Gastrocnemius medialis (tissue), 4 donors: ENCODE results near the gene ESM1. TPM values are rescaled to one million over a fixed set of nuclear protein-coding genes. Genes with fewer than 3 reads are reported as not detected.

Experiments used
- ATAC-seq, 2 donors: fragments of 150-250 bp; one replicate each; pipeline ENCODE4 v1.9.1; 2016
- DNase-seq, 2 donors: peaks; one replicate each; pipeline ENCODE4 v3.0.0-alpha.2; 2019
- H3K27ac ChIP-seq, 4 donors: fragments of 200-600 bp; sonication (generic); 1 replicate in 1 of 4; 2 replicates in 3 of 4; pipeline ENCODE4 v1.5.1; 2016 to 2018; ENCODE audit warnings: mild to moderate bottlenecking in 2 of 4, moderate library complexity in 1 of 4
- H3K27me3 ChIP-seq, 3 donors: fragments of 200-600 bp; sonication (generic) in 2 of 3; 1 replicate in 1 of 3; 2 replicates in 2 of 3; pipeline versions ENCODE4 v1.5.1 to v1.6.0; 2016 to 2019; ENCODE audit warnings: mild to moderate bottlenecking in 1 of 3, moderate library complexity in 1 of 3
- H3K36me3 ChIP-seq, 2 donors: fragments of 200-600 bp; sonication (generic) in 1 of 2; one replicate each; pipeline ENCODE4 v1.5.1; 2017 to 2018
- H3K4me1 ChIP-seq, 2 donors: fragments of 200-600 bp; sonication (generic) in 1 of 2; one replicate each; pipeline ENCODE4 v1.5.1; 2016 to 2017; ENCODE audit warnings: mild to moderate bottlenecking in 2 of 2
- H3K4me3 ChIP-seq, 4 donors: fragments of 200-600 bp; sonication (generic) in 3 of 4; 1 replicate in 1 of 4; 2 replicates in 3 of 4; pipeline ENCODE4 v1.5.1; 2016 to 2019; ENCODE audit warnings: mild to moderate bottlenecking in 2 of 4
- H3K9me3 ChIP-seq, 3 donors: fragments of 200-600 bp; sonication (generic) in 2 of 3; 1 replicate in 1 of 3; 2 replicates in 2 of 3; pipeline ENCODE4 v1.5.1; 2016 to 2019
- POLR2A ChIP-seq, 2 donors: fragments of 450-650 bp; IDR thresholded peaks; one replicate each; pipeline ENCODE4 v1.6.1; 2017; ENCODE audit warnings: antibody characterized with exemption in 2 of 2, mild to moderate bottlenecking in 2 of 2, moderate library complexity in 2 of 2
- in situ Hi-C, 4 donors: fragments of 200-750 bp; cut with MboI; loops; one replicate each; pipeline versions ENCODE4 v1.15.0 to v1.8.0; 2017; ENCODE audit warnings: low sequenced_read_pairs in 4 of 4
- intact Hi-C: fragments of 100-400 bp; cut with DNase I; formaldehyde crosslinking; loops from one replicate; pipeline ENCODE4 v1.15.1; 2023; ENCODE audit warnings: low total_unique reads
- total RNA-seq, 4 donors: library from RNA; depleted of rRNA; stranded (reverse); fragments of >200 nt; gene quantifications; one replicate each; pipeline versions ENCODE4 v1.1.0 to v1.2.3, GENCODE V29; 2016
- TF ChIP-seq, protein P1 (sequence below), 5 experiments: fragments of 450-650 bp in 3 of 5; fragments of 200-600 bp in 2 of 5; sonication (generic) in 2 of 5; IDR thresholded peaks in 4 of 5; conservative IDR thresholded peaks in 1 of 5; 1 replicate in 4 of 5; 2 replicates in 1 of 5; pipeline ENCODE4 v1.5.1; 2016 to 2019; ENCODE audit warnings: antibody characterized with exemption in 5 of 5, mild to moderate bottlenecking in 3 of 5, moderate library complexity in 3 of 5

ESM1 gene
- total RNA-seq: under 1 TPM in 2 of 4 donors, not detected in 2; 0.12 to 0.46 TPM

DNA sequence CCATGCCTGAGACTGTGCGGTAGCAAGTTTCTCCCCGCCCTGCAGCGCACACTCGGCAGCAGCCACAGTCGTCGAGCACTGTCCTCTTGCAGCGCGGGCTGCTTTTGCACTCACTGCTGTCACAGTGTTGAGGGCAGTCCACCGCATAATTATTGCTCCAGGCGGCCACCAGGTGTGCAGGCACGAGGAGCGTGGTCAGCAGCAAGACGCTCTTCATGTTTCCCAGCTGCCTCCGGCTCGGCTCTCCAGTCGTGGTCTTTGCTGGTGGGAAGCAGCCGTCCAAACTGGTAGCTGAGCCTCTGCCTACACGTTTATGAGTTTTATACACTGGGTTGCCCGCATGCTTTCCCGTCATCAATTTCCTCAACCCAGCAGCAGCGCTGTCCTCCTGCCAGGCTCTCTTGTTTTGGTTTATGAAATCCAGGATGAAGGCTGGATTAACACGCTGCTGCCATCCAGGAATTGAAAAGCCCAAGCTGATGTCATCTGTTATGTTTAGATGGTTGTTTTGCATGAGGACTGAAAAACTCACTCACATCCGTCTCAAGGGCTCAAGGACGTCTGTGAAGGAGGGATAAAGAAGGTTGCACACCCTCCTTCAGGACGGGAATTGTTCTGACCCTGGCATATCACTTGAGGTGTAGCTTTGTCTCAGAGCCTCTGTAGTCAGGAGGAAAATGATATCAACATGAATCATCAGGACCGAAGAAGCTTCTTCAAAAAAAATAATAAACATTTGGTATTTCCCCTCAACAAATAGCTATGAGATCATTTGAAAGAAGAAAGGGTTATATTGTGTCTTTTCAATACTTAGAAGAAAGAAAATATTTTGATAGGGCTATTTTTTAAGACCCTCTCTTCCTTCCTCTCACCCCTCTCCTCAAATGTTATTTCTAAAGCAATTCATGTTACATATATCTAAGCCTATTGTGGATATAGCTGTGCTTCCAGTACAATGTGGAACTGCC lies at the start of gene ESM1:
ESM1 (minus strand) TSS at position 293 of the 968 bp plus-strand sequence; CDS start at position 217, 76 bp downstream.
- Histone ChIP-seq H3K4me1 (no peaks in the 10 kb centered on the region), H3K4me3 (no peak within 1 kb of the TSS), H3K9me3 (no peaks in the 10 kb centered on the region), H3K27me3 (peaks cover 0 to 5% (median 0%) of the 10 kb centered on the region in 3 donors), H3K36me3 (no peaks in the 10 kb centered on the region), H3K27ac (no peak within 1 kb of the TSS)
- in situ Hi-C loops: no loop called here
- DNase-seq (no peak), ATAC-seq (no peak)
- no peak for TF ChIP-seq POLR2A (IDR thresholded peaks at IDR 0.05)
- TF ChIP-seq, protein P1, sequence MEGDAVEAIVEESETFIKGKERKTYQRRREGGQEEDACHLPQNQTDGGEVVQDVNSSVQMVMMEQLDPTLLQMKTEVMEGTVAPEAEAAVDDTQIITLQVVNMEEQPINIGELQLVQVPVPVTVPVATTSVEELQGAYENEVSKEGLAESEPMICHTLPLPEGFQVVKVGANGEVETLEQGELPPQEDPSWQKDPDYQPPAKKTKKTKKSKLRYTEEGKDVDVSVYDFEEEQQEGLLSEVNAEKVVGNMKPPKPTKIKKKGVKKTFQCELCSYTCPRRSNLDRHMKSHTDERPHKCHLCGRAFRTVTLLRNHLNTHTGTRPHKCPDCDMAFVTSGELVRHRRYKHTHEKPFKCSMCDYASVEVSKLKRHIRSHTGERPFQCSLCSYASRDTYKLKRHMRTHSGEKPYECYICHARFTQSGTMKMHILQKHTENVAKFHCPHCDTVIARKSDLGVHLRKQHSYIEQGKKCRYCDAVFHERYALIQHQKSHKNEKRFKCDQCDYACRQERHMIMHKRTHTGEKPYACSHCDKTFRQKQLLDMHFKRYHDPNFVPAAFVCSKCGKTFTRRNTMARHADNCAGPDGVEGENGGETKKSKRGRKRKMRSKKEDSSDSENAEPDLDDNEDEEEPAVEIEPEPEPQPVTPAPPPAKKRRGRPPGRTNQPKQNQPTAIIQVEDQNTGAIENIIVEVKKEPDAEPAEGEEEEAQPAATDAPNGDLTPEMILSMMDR (IDR thresholded peaks at IDR 0.05 in 4 of 5, conservative IDR thresholded peaks at IDR 0.05 in 1 of 5): no peak
- intact Hi-C loops: no loop called here

GRCh38 chr5:55033568-55033967 lies 48.2 kb upstream of the ESM1 start:
- TF ChIP-seq POLR2A (IDR thresholded peaks at IDR 0.05): no peak
- TF ChIP-seq, protein P1 (IDR thresholded peaks at IDR 0.05 in 4 of 5, conservative IDR thresholded peaks at IDR 0.05 in 1 of 5): no peak
- no peak for DNase-seq
- in situ Hi-C loops (no loop called here), intact Hi-C loops (no loop called here)
- Histone ChIP-seq H3K36me3 (no peaks in the 10 kb centered on the region), H3K27ac (no peak overlapping the region), H3K4me1 (no peaks in the 10 kb centered on the region), H3K27me3 (no peaks in the 10 kb centered on the region), H3K4me3 (no peak overlapping the region), H3K9me3 (no peaks in the 10 kb centered on the region)
- ATAC-seq: no peak

DNA sequence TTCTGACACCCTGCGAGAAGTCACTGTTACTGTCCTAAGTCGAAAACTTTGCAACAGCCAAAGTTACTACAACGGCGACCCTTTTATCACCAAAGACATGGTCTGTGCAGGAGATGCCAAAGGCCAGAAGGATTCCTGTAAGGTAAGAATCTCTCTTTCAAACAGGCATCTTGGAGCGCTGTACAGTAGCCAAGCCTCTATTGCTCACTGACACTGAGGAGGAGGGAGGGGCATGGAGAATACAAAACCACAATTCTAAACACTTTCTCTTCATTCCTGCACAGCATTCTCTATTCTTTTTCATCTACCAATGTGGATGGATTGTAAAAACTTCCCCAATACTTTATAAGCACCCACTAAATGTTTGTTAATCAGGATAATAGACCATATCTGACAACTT lies 46.1 kb upstream of the ESM1 start:
- Histone ChIP-seq H3K9me3 (no peaks in the 10 kb centered on the region), H3K27ac (no peak overlapping the region), H3K4me1 (no peaks in the 10 kb centered on the region), H3K36me3 (no peaks in the 10 kb centered on the region), H3K4me3 (no peak overlapping the region), H3K27me3 (no peaks in the 10 kb centered on the region)
- no peak for TF ChIP-seq POLR2A (IDR thresholded peaks at IDR 0.05)
- TF ChIP-seq, protein P1 (IDR thresholded peaks at IDR 0.05 in 4 of 5, conservative IDR thresholded peaks at IDR 0.05 in 1 of 5): no peak
- intact Hi-C loops: no loop called here
- no peak for ATAC-seq
- in situ Hi-C loops: no loop called here
- DNase-seq: no peak

- Histone ChIP-seq H3K27ac (no peak overlapping the region), H3K27me3 (no peaks in the 10 kb centered on the region), H3K36me3 (no peaks in the 10 kb centered on the region), H3K4me3 (no peak overlapping the region), H3K4me1 (no peaks in the 10 kb centered on the region), H3K9me3 (no peaks in the 10 kb centered on the region)
- in situ Hi-C loops: no loop called here
- TF ChIP-seq POLR2A (IDR thresholded peaks at IDR 0.05): no peak
- TF ChIP-seq, protein P1 (IDR thresholded peaks at IDR 0.05 in 4 of 5, conservative IDR thresholded peaks at IDR 0.05 in 1 of 5): no peak
- intact Hi-C loops: no loop called here
- DNase-seq (no peak), ATAC-seq (no peak)
These were observed 45.4 kb upstream of the ESM1 start for GRCh38 chr5:55030676-55031369.
